Measurements from ENCODE around the gene ADGRF5. TPM values are rescaled to one million over a fixed set of nuclear protein-coding genes. Genes with fewer than 3 reads are reported as not detected.

ADGRF5 gene
- polyA plus RNA-seq, 4 donors = 24.3 to 36.7 (median 33.6) TPM

GRCh38 chr6:46828939-46829338, 92.8 kb downstream of the ADGRF5 start:
- DNase-seq (ENCODE audit: low read depth in 4 of 4, low spot score in 3 of 4) = no peak

DNA sequence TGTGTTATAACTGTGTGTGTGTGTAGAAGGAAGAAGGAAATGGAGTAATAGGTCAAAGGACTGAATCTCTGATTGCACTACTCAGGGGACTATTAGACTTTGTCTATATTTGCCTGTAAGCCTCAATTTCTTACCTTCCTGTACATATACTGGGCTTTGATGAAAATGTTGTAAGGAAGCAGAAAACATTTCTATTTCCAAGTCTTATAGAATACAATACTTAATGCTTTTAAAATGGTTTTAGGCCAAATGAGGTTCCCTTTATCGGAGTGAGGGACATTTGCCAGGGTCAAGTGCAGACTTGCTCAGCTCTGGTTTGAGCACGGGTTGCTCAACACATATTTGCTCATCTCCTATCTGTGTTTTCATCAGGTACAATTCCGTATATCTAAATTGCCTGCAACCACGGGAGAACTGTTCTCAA, 100.3 kb downstream of the ADGRF5 start:
- DNase-seq (ENCODE audit: low read depth in 4 of 4, low spot score in 3 of 4) = no peak

DNA sequence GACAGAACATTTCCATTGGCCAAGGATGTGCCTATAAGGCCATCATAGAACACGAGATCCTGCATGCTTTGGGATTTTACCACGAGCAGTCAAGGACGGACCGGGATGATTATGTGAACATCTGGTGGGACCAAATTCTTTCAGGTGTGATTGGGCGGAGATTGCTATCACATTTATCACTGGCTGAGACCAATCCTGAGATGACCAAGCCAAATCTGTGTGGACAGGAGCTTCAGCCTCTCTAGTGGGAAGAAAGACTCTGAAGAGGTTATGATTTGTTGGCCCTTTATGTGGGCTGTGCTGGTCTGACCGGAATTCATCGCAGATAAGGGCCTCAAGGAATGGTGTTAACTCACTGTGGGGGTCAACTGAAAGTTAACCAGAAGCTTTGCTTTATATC, 102.2 kb downstream of the ADGRF5 start:
- DNase-seq (ENCODE audit: low read depth in 4 of 4, low spot score in 3 of 4) = no peak

GRCh38 chr6:46816626-46817025, 105.1 kb downstream of the ADGRF5 start:
- DNase-seq (ENCODE audit: low read depth in 4 of 4, low spot score in 3 of 4) = no peak

DNA sequence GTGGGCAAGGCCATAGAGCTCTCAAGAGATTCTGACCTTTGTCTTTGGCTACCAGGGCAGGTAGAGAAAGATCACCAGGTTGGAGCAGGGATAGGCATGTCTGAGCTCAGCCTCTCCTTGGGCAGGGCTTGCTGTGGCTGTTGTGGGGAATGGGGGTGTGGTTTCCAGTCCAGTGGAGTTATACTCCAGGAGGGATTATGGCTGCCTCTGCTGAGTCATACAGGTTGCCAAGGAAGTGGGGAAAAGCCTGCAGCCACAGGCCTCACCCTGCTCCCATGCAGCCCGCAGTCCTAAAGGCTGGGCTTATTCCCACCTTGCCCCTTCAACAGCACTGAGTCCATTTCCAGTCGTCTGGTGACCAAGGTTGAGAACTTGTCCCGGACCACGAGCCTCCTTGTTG, 106.6 kb downstream of the ADGRF5 start:
- DNase-seq (ENCODE audit: low read depth in 4 of 4, low spot score in 3 of 4) = no peak

- DNase-seq (ENCODE audit: low read depth in 4 of 4, low spot score in 3 of 4) = no peak
Measured at GRCh38 chr6:46808806-46809205, 112.9 kb downstream of the ADGRF5 start.

Other genes with a start within 250 kb of the ADGRF5 start
- 1 to 10 TPM in 3 of 4 donors, under 1 TPM in 1; 0.90 to 4.9 (median 1.7) TPM for gene TDRD6, start 234.1 kb downstream of the ADGRF5 start, polyA plus RNA-seq (ENCODE audit: insufficient read length in 4 of 4)
- gene PLA2G7, start 186.6 kb downstream of the ADGRF5 start, polyA plus RNA-seq (ENCODE audit: insufficient read length in 4 of 4) = 1 to 10 TPM; 2.6 to 3.1 (median 3.1) TPM
- not detected for gene ANKRD66, start 175.0 kb downstream of the ADGRF5 start, polyA plus RNA-seq (ENCODE audit: insufficient read length in 4 of 4)
- gene MEP1A, start 128.5 kb downstream of the ADGRF5 start, polyA plus RNA-seq (ENCODE audit: insufficient read length in 4 of 4) = under 1 TPM in 1 of 4 donors, not detected in 3; 0.03 TPM
- gene ADGRF1, start 120.4 kb upstream of the ADGRF5 start, polyA plus RNA-seq (ENCODE audit: insufficient read length in 4 of 4) = 10 to 100 TPM; 40.2 to 61.3 (median 42.6) TPM

All from right renal pelvis (tissue), 4 donors.